NCI-H460 (cell line): Measurements from ENCODE around the gene SLC36A3. TPM values are rescaled to one million over a fixed set of nuclear protein-coding genes. Genes with fewer than 3 reads are reported as not detected.
"Not testable (repeated sequence)": the region's sequence is repeated elsewhere in the genome, so short reads cannot be mapped to it uniquely, and the experiment has no call there.

ENCODE experiments used
- DNase-seq: peaks from one replicate; pipeline ENCODE4 v3.0.0-alpha.2; 2016; ENCODE audit warnings: low read depth; ENCODE audit errors: extremely low read depth
- total RNA-seq: library from RNA; depleted of rRNA; stranded (reverse); fragments of >200 nt; shearing (Covaris generic); gene quantifications from 2 replicates; pipeline ENCODE4 v1.2.3, GENCODE V29; 2014

SLC36A3 gene
- total RNA-seq, 1 experiment from 2014 or later, result not detected

DNA sequence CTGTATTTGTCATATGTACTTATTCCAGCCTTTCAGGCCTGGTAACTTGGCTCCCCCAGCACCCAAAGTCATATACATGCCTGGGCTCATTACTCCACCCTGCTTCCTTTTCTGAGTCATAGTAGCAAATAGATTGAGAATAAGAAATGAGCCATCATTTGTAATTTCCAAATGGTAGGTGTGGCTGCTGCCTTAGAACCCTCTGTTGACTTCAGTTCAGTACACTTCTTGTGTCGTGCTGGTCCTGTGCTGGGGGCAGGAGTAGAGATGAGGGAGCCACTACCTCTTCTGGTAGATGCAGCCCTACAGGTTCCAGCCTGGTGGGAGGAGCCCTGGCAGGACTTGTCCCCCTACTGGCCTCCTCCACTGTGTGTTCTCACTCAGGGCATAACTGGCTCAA lies 39.5 kb downstream of the SLC36A3 start:
- no peak for DNase-seq

DNA sequence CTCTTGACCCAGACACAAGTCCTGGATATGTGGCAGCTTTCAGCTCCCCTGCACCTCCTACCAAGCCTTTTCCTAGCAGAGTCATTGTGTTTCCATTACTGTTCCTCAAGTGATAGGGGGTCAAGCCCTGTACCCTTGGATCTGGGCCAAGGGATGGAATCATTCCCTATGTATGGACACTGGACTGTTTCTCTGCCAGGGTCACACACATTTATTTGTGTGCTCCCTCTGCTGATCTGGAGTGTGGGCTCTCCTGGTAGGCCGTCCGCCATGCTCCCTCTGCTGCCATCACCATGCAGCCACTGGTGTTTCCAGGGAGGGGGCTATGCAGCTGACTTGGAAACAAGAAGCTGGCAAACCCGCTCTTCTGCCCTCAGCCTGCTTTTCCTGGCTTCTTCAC lies 41.0 kb downstream of the SLC36A3 start:
- DNase-seq, result no peak

DNA sequence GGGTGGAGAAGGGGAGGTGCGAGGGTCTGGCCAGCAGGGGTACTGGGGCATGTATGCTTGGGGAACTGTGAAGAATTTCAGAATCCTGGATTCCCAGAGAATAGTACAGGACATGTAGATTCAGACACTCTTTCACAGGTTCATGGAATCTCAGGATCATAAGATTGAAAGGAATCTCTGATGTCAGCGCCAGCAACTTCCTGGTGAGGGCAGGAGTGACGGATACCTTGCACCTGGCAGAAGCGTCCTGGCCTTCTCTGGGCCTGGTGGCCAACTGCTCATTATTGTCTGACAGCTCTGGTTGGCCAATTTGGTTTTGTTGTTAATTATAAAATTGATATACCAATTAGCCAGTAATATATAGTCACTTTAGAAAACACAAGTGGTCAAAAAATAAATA lies 43.6 kb downstream of the SLC36A3 start:
- no peak for DNase-seq

DNA sequence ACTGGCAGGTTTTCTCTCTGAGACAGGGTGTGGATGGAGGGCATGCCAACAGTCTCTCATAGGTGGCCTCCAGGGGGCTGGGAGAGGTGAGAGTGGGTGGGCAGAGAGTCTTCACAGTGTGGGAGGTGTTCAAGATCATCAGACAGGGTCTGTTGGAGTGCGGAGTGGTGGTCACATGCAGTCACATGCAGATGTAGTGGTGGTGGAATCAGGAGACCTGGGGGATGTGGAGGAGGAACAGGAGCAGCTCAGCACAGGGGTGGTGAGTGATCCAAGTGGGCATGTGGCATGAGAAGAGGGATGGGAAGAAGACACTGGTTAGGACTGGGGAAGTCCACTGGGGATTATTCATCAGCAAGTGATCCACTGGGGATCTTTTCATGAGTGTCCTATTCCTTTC lies 44.8 kb downstream of the SLC36A3 start:
- DNase-seq, result no peak

DNA sequence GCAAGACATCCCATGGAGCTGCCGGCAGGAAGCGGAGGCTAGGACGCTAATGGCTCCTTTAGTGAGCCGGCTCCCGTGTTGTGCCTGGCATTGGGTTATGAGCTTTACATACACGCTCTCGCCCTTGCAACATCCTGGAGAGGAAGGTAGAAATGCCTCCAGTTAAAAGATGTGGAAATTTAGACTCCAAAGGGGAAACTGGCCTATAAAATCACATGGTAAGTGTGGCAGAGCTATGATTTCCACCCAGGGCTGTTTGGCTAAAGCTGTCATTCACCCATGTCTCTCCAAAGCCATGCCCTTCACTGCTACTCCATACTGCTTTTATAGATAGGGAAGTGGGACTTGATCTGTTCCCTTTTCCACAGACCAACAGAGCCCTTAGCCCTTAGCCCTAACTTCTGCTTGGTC lies 45.4 kb downstream of the SLC36A3 start:
- no peak for DNase-seq

DNA sequence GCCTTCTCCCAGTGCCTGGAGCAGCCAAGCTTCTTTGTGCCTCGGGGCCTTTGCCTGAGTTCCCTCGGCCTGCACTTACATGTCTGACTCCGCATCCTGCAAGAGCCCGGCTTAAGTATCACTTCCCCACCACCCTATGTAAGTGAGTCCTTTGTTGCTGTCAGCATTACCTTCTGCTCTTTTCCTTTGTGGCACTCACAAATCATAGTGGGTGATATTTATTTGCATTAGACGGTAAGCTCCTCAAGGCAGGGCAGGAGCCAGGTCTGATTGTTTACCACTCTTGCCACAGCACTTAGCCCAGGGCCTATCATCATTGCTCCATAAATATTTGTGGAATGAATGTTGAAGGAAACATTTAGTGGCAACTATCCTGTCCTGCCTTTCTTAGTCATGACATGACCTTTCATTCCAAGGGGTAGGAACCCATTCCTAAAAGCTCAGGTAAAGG lies 45.8 kb downstream of the SLC36A3 start:
- DNase-seq, result no peak

DNA sequence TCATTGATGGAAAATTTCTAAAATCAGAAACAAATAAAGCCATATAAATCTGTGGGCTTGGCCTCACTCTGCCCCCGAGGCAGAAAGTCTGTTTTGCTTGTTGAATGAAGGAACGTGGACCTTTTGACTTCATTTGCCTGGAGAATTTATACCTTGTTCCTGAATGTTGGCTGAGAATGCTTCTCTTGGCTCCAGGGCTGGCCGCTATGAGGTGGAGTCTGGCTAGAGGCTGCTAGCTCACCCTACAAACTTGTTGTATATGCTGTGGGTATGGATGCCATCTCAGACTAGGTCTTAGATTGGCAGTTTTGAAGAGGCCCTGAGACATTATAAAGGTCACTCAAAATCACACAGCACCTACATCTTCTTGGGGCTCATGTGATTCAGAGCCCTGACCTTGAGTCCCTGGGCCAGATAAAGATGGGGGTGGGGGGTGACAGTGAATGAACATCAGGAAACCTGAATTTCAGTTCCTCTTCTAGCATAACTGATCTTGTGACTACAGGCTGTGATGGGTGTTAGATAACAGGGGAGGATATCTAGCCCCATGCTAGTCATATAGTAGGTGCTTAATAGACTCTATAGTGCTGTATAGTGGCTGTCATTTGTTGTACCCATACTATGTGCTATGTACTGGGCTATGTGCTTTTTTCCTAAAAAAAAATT lies 47.8 kb downstream of the SLC36A3 start:
- DNase-seq, result no peak

DNA sequence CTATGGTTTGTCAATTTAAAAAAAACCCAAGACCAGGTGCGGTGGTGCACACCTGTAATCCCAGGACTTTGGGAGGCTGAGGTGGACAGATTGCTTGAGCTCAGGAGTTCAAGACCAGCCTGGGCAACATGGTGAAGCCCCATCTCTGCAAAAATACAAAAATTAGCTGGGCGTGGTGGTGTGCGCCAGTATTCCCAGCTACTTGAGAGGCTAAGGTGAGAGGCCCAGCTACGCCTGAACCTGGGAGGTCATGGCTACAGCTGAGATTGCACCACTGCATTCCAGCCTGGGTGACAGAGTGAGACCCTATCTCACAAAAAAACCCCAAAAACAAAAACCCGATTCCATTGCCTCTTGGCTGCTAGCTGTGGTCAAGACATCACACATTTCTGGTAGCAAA lies 48.6 kb downstream of the SLC36A3 start:
- not testable (repeated sequence) for DNase-seq

DNA sequence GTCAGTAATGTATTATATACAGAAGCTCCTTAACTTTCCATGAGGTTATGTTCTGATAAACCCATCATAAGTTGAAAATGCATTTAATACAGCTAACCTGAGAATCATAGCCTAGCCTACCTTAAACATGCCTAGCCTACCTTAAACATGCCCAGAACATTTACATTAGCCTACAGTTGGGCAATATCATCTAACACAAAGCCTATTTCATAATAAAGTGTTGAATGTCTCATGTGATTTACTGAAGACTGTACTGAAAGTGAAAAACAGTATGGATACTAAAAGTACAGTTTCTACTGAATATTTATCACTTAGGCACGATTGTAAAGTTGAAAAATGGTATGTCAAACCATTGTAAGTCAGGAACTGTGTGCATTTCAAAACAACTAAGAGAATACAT lies 49.0 kb downstream of the SLC36A3 start:
- no peak for DNase-seq

DNA sequence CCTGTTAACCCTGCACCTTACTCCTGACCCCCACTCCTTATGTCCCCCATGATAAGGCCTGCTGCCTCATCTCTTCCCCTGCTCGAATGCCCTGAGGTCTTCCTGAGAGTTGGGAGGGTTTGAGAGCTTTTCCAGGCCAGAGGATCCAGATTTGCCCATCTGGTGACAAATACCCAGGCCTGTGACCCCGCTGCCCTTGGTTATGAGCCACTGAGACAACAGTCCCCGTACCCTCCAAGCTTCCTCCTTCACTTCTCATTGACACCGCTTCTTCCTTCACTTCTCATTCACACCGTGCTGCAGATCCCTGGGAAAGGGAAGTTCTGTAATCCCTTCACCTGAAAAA lies 50.0 kb downstream of the SLC36A3 start:
- no peak for DNase-seq

DNA sequence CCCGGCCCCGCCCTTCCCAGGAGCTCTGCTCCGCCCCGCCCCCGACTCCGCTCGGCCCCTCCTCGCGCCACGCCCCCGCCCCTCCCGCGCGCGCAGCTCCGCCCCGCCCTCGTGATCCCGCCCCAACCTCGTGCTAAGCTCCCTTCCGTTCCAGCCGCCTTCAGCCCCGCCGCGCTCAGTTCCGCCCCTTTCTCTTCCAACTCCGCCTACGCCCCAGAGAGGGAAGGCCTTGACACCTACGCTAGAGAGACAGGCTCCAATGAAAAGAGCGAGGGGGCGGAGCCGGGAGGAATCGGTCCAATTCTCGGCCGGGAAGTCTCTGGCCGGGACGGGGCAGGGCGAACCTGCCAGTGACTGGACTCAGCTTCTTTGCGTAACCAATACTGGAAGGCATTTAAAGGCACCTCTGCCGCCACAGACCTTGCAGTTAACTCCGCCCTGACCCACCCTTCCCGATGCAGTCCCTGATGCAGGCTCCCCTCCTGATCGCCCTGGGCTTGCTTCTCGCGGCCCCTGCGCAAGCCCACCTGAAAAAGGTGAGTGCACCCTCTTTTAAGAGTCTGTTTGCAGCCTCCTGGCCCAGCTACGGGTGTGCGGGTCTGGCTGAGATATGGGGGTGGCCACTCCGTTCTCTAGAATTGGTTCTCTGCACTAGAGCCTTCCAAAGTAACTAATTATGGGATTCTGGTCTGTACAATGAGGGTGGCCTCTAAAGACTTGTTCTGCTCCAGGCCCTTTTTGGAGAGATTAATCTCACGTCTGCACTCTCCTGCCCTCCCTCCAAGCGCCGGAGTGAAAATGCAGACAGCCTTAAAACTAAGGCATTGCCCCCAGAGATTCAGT lies 50.6 kb downstream of the SLC36A3 start, which contains the start of gene GM2A:
Gene GM2A (plus strand): TSS at position 424 of the 843 bp plus-strand sequence. CDS start 32 bp downstream, at position 456.
- DNase-seq, result peak; percentile 99

DNA sequence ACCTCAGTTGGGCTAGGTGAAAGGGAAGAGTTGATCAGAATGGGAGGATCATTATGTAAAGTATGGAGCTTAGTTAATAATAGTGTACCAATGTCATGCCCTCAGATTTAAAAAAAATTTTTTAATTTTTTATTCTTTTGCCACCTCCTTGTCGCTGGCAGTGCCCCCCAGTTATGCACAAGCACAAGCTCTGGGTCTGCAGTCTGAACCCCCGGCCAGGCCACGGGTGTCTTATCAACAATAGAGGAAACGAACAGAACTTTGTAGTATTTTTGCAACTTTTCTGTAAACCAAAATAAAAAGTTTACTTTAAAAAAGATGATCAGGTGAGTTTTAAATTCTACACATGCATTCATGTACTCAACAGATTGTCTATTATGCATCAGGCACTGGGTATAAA lies 51.9 kb downstream of the SLC36A3 start:
- no peak for DNase-seq

DNA sequence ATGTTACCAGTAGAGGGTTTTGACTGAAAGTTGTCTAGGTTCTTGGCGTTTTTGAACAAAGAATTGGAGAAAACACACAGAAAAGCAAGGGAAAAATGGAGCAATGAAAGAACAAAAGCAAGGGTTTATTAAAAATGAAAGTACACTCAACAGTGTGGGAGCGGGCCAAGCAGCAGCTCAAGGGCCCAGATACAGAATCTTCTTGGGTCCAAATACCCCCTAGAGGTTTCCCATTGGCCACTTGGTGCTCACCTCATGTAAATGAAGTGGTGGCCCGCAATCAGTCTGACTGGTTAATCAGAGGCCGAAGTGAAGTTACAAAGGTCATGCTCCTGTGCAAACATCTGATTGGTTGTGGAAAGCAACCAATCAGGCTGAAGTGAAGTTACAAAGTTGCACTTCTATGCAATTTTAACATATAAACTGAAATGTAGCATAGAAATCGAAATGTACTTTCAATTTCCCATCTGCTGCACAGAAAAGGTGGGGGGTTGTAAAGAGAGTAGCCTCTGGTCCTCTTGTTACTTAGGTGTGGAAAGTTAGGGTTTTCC lies 52.5 kb downstream of the SLC36A3 start:
- DNase-seq, result peak; percentile 68

DNA sequence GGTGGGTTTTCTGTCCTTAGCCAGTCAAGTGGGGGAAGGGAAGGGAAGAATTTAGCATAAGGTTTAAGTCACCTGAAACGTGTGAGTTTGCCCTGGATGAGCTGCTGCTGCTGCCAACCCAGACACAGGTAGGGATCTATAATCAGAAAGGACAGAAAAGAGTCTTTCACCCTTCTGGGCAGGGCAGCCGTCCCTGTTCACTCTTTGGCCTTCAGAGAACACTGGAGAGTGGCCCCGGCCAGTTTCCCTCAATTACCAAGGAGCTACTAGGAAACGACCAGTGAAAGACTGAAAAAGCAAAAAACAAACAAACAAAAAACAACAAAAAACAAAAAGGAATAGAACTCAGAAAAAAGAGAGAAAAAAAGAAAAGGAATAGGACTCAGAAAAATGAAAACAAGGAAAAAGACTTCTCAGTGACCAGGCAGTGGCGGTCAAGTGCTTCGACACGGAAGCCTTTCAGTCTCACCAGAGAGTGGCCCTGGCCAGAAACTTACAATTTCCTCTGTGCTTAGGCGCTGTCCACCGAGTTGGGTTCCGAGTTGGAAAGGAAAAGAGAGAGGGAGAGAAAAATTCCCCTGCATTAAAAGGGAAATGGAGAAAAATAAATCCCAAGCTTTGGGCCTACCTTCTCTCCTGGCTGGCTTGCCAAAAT lies 53.1 kb downstream of the SLC36A3 start:
- DNase-seq, result no peak

DNA sequence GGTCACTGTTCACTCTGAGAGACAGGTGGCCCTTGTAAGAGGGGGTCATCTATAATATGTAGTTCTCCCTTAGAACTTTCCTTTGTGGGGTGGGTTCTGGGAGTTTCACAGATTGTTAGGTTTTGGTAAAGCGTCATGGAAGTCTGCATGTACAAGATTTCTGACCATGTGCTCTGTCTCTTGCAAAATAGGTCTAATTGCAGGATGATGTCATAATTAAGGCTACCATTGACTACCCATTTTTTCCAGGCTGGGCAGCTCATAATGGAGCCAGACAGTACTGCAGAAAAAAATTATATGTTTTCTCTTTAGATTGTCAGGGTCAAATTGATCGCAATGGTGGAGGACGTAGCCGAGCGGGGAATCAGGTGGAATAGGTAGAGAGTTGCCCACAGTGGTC lies 54.3 kb downstream of the SLC36A3 start:
- DNase-seq, result no peak

DNA sequence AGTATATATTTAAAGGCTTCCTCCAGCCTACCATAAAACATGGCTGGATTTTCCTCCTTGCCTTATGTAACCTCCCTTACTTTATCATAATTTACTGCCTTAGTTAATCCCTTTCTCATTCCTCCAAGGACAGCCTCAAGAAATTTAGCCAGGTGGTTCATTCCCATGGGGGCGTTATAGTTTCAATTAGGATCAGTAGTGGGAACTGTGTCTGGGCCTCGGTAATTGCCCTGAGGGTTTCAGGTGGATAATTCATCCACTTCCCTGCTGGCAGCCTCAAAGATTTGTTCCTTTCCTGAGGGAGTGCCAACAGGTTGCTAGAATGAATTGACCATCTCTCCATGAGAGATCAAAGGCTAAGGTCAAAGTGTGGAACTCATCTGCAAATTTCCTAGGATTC lies 54.9 kb downstream of the SLC36A3 start:
- no peak for DNase-seq

DNA sequence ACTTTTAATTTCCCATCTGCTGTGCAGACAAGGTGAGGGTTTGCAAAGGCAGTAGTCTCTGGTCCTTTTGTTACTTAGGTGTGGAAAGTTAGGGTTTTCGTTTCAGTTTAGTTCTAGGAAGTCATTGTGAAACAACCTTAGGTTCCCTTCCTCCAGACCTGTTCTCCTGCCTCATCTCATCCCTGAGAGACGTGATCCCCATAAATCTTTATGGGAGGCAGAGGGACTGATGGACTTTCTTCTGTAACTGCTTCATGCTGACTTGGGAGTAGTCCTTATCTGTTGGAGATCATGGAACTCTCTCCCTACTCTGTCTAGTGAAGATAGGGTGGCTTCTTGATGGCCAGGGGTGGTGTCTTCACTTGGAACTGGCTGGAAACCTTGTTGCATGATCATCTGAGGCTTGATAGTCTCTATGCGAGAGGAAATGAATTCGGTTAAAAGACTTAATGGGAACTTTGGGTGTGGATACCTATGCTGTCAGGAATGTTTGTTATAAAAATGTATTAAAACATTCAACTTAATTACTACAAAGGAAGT lies 57.8 kb downstream of the SLC36A3 start:
- DNase-seq, result no peak

DNA sequence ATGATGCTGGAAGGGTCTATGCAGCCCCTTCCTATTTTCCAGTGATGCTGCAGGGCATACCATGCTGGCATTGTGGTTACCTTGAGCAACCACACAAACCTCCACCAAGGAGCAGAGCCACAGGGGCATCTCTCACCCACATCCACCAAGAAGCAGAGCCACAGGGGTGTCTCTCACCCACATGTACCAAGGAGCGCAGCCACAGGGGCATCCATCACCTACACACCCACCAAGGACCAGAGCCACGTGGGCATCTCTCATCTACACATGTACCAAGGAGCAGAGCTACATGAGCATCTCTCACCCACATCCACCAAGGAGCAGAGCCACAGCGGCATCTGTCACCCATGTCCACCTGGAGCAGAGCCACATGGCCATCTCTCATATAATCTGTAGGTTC lies 59.4 kb downstream of the SLC36A3 start:
- no peak for DNase-seq

DNA sequence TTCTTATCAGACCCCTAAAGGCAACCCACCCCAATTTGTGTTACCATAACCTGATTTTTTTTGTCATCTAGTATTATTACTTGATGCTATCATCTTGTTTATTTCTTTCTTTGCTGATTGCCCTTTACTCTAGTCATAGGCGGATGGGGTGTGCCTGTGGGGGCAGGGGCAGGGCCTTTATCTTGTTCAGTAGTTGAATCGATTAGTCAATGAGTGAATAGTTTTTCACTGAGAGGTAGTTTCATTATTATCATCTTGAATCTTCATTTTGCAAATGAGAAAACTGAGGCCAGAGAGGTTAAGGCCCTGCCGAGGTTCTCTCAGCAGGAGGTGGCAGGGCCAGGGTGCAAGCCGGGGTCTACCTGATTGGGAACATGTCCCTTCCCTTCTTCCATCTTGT lies 60.0 kb downstream of the SLC36A3 start:
- no peak for DNase-seq

DNA sequence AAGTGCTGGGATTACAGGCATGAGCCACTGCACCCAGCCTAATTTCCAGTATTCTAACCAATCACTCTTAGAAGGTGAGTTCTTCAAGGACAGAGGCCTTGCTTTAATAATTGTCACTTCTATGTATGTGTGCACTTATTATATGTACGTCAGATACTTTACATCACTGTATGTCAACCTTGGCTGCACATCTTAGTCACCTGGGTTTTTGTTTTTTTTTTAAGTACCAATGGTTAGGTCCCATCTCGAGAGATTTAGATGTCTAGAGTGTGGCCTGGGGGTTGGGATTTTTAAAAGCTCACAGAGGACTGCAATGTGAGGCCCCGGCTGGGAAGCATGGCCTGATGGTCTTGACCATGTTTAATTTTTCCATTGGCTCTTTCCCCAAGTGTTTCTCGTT lies 60.4 kb downstream of the SLC36A3 start:
- DNase-seq, result no peak
